Fibroblast of gingiva (primary cell): ENCODE results near the gene KRTAP4-4.
A peak's percentile ranks its signal among the peaks of the same experiment; 100 is the strongest.
"Not testable (repeated sequence)": the region's sequence is repeated elsewhere in the genome, so short reads cannot be mapped to it uniquely, and the experiment has no call there.

Source experiments
- DNase-seq: peaks from one replicate; pipeline ENCODE4 v3.0.0-alpha.2; 2011; ENCODE audit warnings: low read depth

The KRTAP4-4 gene

GRCh38 chr17:41160648-41161047, at the start of gene KRTAP4-4:
Gene KRTAP4-4, minus strand, starts transcription at chr17:41160748. Its CDS starts 57 bp downstream, at chr17:41160691.
- no peak for DNase-seq

GRCh38 chr17:41199421-41200078, 39.0 kb upstream of the KRTAP4-4 start:
- DNase-seq: no peak

GRCh38 chr17:41196068-41196467, 35.5 kb upstream of the KRTAP4-4 start:
- no peak for DNase-seq

GRCh38 chr17:41190328-41190727, 29.8 kb upstream of the KRTAP4-4 start:
- DNase-seq: no peak

GRCh38 chr17:41189837-41190318, 29.3 kb upstream of the KRTAP4-4 start, which contains the start of gene KRTAP9-1:
Gene KRTAP9-1, plus strand, starts transcription at chr17:41189887. Its CDS starts 0 bp downstream, at chr17:41189887.
- not testable (repeated sequence) for DNase-seq

GRCh38 chr17:41186872-41187271, 26.3 kb upstream of the KRTAP4-4 start:
- DNase-seq: no peak

- DNase-seq: no peak
These were observed 24.5 kb upstream of the KRTAP4-4 start for GRCh38 chr17:41185001-41185400.

GRCh38 chr17:41184480-41184961, 24.0 kb upstream of the KRTAP4-4 start, which contains the start of gene KRTAP4-1:
Gene KRTAP4-1, minus strand, starts transcription at chr17:41184911. Its CDS starts 57 bp downstream, at chr17:41184854.
- DNase-seq: no peak

GRCh38 chr17:41178843-41179616, 18.5 kb upstream of the KRTAP4-4 start:
- DNase-seq: peak; percentile 39

- no peak for DNase-seq
These were observed 17.8 kb upstream of the KRTAP4-4 start for GRCh38 chr17:41178341-41178740.

GRCh38 chr17:41177727-41178271, 17.3 kb upstream of the KRTAP4-4 start, which contains the start of gene KRTAP4-2:
Gene KRTAP4-2, minus strand, starts transcription at chr17:41178221. Its CDS starts 57 bp downstream, at chr17:41178164.
- no peak for DNase-seq

- no peak for DNase-seq
These were observed 16.3 kb upstream of the KRTAP4-4 start for GRCh38 chr17:41176744-41177387.

GRCh38 chr17:41171886-41172285, 11.3 kb upstream of the KRTAP4-4 start:
- peak; percentile 45 for DNase-seq

- no peak for DNase-seq
These were observed 7.6 kb upstream of the KRTAP4-4 start, which contains the start of gene KRTAP4-3 for GRCh38 chr17:41168121-41168520. Gene KRTAP4-3, minus strand, starts transcription at chr17:41168221. Its CDS starts 49 bp downstream, at chr17:41168172.

GRCh38 chr17:41167561-41167960, 7.0 kb upstream of the KRTAP4-4 start:
- DNase-seq: no peak

GRCh38 chr17:41163828-41164227, 3.3 kb upstream of the KRTAP4-4 start:
- no peak for DNase-seq

- not testable (repeated sequence) for DNase-seq
These were observed 358 bp downstream of the KRTAP4-4 start for GRCh38 chr17:41160190-41160589.

- DNase-seq: no peak
These were observed 6.7 kb downstream of the KRTAP4-4 start for GRCh38 chr17:41153856-41154255.

- DNase-seq: no peak
These were observed 9.0 kb downstream of the KRTAP4-4 start for GRCh38 chr17:41151525-41151924.

- DNase-seq: no peak
These were observed 10.5 kb downstream of the KRTAP4-4 start for GRCh38 chr17:41150026-41150425.

GRCh38 chr17:41149652-41149985, 10.9 kb downstream of the KRTAP4-4 start, which contains the start of gene KRTAP4-5:
Gene KRTAP4-5, minus strand, starts transcription at chr17:41149825. Its CDS starts 58 bp downstream, at chr17:41149767.
- DNase-seq: no peak
